ENCODE measurements around the gene ZNF740.

Gene ZNF740

GRCh38 chr12:53227836-53228235 is 47.3 kb downstream of the ZNF740 start:
- DNase-seq: no peak

GRCh38 chr12:53229454-53229853 is 48.9 kb downstream of the ZNF740 start:
- no peak for DNase-seq

DNA sequence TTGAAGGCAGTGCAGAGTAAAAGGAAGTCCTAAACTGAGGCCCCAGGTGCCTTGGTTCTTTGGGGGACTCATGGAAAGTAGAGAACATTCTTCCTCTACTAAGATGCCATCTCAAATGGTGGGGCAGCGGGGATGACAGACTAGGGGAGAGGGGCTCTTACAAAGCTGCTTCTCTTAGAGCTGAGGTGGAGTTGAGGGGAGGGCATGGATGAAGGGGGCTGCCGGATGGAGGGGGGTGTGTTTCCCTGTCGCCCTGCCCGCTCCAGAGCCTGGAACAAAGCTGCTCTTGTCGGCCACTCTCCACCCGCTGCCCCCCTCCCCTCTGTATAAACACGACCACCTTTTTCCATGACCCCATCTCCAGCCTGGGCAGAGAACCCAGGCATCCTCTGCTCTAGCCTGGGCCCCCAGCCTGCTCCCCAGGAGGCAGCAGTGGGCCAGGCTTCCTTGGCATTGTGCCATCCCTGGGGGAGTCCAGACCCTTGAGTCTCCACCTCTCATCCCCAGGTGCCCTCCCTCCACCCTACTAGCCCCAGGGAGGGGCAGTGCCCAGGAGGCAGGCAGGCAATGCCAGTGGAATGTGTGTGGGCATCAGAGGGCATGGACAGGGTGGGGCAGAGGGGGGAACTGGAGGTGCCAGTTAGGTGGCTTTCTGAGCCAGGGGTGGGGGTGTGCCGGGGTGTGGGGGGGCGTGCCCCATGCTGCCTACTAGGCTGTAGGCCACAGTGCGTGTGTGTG is 49.8 kb downstream of the ZNF740 start:
- DNase-seq: no peak

GRCh38 chr12:53231671-53231920 is 51.1 kb downstream of the ZNF740 start:
- DNase-seq: no peak

DNA sequence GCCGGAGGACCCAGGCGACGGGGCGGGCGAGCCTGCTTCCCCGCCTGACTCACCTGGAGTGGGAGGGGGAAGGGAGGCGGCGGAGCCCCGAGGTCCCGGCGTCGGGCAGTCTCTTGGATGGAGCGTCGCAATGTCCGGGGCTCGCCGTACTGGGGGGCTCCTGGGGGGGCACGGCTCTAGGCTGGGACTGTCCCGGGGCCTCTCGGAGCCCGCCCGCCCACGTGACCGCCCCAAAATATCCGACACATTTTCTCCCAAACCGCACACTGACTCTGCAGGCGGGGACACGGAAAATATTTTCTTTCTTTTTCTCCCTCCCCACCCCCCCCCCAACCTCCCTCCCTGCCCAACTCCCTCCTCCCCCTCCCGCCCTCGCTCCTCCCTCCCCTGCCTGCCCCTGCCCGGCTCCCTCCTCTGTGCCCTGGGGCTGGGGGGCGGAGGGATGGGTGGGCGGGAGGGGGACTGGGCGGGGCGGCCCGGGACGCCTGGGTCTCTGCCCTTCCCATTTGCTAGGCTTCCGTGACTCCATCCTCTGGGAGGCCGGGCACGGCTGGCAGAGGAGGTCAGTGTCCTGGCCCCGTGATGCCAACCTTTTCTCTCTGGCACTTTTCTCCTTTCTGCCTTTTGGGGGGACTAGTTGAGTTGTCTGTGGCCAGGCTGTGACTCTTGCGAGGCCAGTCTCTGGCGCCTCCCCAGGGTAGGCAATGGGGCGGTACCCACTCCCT is 51.6 kb downstream of the ZNF740 start, which contains the start of gene RARG:
Gene RARG (minus strand): TSS at position 289 of the 725 bp plus-strand sequence. CDS start 4,664 bp downstream, outside the sequence.
- no peak for DNase-seq

DNA sequence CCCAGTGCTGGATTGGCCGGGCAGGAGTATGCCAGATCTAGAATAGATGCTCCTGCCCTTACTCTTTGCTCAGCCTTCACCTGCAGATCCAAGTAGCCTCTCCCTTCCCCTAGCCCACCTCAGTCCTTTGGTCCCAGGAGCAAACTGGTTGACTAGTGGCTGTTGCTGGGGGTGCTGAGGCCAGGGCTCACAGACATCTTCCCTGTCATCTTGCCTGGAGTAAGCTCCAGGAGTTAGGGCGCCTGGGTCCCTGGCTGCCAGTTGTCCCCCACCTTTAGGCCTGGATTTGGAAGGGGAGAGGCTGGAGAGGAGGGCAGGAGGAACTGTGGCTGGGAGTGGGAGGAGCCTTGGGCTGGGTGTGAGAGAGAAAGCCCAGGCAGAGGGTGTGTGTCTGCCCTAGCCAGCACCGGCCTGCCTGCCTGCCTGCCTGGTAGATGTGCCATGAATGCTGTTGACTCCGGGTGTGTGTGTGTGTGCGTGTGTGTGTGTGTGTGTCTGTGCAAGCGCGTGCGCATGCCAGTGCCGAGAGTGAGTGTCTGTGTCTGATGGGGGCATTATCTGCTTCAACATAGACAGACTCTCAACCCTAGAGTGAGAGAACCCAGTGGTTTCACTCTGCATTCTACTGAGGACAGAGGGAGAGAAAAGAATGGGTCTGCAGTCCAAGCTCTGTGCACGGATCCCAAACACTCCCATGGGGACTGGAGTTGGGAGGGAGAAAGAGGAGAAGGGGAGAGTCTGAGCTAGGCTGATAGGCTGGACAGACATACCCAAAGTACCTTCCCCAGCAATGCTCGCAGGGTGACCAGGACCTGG is 52.3 kb downstream of the ZNF740 start:
- peak; percentile 29 to 50 for DNase-seq

DNA sequence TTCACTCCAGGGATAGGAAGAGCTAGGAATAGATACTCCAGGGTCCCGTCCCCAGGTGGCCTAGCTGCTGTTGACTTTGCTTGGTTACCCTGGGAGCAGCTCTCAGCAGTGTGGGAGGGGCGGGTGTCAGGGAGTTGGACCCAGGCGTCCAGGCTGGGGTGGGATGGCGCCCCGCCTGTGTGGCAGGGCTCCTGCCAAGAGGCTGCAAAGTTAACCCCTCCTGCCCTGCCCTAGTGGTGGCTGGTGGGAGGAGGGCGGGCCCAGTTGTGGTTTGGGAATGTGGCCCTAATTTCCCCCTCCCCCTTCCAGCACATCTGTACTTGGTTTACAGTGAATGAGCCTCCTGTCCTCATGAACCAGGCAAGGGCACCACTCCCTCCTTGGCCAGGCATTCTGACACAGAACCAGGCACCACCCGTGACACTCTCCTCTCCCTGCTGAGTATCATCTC is 53.2 kb downstream of the ZNF740 start:
- no peak for DNase-seq

DNA sequence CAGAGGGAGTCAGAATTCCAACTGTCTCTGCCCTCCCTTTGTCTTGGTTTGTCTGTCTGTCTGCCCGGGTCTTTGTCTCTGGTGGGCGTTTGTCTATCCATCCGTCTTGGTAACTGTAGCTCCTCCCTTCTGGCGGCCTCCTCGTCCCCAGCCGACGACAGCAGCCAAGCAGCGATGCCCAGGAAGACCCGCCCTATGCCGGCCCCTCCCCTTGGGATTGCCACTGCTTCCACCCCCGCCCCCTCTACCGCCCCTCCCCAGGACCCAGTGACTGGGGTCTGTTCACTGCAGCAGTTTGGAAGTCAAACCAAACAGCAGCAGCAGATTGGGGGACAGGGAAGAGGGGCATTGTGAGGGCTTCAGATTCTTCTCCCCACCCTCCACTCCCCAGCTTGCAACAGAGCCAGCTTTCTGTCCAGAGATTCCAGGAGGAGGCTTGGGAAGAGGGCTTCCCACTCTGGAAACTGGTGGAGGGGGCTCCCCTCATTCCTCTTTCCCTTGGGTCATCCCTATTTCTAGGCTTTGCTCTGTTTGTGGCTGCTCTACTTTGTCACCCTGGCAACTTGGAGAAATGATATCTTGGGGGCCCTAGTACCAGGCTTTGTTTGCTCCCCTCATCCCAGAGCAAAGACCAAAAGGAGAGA is 53.9 kb downstream of the ZNF740 start:
- DNase-seq: no peak

GRCh38 chr12:53235164-53235563 is 54.6 kb downstream of the ZNF740 start:
- DNase-seq: no peak

- DNase-seq: no peak
These were observed 55.4 kb downstream of the ZNF740 start for GRCh38 chr12:53235742-53236442.

DNA sequence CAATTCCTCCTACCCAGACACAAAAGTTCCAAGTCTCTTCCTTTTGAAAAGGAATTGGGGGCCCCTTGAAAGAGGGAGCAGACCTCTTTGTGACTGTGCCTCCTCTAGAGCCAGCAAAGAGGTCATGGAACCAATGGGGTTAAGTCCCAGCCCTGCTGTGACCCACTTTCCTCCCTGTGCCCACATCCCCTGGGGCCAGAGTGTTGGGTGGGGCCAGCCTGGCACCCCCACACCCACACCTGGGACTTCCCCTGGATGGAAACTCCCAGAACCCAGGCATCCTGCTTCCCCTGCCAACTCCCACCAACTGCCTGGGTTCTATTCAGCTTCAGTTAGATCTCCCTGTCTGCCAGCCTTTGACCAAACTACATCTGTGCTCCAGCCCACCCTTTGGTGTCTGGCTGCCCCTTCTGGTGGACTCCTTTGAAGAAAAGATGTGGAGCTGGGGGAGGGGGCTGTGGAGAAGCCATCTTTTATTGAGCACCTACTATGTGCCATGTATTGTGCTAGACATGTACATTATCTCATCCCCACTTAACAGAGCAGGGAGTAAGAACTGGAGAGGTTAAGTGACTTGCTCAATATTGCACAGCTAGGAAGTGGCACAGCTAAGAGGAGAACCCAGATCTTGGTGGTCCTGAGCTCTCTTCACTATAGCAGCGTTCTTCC is 56.1 kb downstream of the ZNF740 start:
- DNase-seq: no peak

- DNase-seq: no peak
These were observed 59.2 kb downstream of the ZNF740 start for GRCh38 chr12:53239643-53240258.

GRCh38 chr12:53241623-53242412 is 61.3 kb downstream of the ZNF740 start:
- no peak for DNase-seq

- DNase-seq: no peak
These were observed 63.8 kb downstream of the ZNF740 start for GRCh38 chr12:53244337-53244736.
